ENCODE data around the gene PSD4.

The PSD4 gene

DNA sequence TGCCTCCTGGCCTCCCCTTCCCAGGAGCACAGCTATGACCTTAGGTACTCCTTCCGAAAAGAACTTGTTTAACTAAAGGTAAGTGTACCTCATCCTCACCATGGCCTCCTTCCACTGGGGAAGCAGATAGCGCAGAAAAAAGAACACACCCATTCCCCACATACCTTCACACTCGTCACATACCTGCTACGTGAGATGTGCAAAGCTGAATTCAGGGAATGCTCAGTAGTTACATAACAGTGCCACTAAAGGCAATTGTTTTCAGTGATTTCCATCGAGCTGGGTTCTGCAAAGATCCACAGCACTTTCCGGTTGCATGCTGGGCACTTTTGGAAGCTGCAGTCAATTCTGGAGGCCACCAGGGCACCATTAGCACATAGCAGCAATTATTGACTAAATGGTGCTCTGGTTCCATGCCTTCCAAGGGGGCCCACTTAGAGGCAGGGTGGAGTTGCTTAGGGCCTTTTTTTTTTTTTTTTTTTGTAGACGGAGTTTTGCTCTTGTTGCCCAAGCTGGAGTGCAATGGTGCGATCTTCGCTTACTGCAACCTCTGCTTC lies 63.9 kb downstream of the PSD4 start:
- in situ Hi-C loops (cut with MboI; ENCODE audit: low pct_unique_long_range_greater_than_20kb, low sequenced_read_pairs, unreplicated experiment) = no loop called here
- no peak for DNase-seq (ENCODE audit: low spot score)
- TF ChIP-seq, protein P1, sequence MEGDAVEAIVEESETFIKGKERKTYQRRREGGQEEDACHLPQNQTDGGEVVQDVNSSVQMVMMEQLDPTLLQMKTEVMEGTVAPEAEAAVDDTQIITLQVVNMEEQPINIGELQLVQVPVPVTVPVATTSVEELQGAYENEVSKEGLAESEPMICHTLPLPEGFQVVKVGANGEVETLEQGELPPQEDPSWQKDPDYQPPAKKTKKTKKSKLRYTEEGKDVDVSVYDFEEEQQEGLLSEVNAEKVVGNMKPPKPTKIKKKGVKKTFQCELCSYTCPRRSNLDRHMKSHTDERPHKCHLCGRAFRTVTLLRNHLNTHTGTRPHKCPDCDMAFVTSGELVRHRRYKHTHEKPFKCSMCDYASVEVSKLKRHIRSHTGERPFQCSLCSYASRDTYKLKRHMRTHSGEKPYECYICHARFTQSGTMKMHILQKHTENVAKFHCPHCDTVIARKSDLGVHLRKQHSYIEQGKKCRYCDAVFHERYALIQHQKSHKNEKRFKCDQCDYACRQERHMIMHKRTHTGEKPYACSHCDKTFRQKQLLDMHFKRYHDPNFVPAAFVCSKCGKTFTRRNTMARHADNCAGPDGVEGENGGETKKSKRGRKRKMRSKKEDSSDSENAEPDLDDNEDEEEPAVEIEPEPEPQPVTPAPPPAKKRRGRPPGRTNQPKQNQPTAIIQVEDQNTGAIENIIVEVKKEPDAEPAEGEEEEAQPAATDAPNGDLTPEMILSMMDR (IDR thresholded peaks at IDR 0.05; ENCODE audit: extremely low read depth, insufficient read depth, missing control alignments) = no peak

DNA sequence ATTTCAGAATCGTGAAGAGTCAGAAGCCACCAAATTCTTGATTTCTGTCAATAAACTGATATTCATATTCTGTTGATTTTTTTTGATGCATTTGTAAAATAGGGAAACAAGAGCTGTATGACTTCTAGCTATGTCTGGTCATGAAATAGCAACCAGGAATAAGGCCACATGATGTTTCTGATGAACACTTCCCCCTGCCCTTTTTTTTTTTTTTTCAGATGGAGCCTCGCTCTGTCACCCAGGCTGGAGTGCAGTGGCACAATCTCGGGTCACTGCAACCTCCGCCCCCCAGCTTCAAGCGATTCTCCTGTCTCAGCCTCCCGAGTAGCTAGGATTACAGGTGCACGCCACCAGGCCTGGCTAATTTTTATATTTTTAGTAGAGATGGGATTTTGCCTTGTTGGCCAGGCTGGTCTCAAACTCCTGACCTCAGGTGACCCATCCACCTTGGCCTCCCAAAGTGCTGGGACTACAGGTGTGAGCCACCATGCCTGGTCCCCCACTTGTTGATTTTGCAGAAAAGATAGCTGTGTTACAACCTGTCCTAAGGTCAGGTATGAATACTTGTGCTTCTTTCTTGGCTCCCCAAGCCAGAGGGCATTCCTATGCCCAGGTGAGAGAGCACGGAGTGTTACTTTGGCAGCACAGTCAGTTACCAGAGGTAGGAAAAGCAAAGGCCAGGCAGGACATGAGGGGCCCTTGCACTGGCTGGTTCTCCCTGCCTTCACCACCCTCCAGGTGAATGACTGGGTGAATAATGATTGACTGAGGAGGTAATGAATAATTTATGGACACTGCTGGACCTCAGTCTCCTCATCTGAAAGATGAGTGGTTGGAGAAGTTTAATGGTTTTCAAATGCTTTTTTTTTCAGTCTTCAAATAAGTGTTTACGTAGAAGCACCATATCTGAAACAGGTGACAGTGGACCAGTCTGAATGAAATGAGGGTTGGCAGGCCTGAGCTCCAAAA lies 65.4 kb downstream of the PSD4 start:
- TF ChIP-seq, protein P1 (IDR thresholded peaks at IDR 0.05; ENCODE audit: extremely low read depth, insufficient read depth, missing control alignments) = no peak
- in situ Hi-C loops (cut with MboI; ENCODE audit: low pct_unique_long_range_greater_than_20kb, low sequenced_read_pairs, unreplicated experiment) = no loop called here
- no peak for DNase-seq (ENCODE audit: low spot score)

DNA sequence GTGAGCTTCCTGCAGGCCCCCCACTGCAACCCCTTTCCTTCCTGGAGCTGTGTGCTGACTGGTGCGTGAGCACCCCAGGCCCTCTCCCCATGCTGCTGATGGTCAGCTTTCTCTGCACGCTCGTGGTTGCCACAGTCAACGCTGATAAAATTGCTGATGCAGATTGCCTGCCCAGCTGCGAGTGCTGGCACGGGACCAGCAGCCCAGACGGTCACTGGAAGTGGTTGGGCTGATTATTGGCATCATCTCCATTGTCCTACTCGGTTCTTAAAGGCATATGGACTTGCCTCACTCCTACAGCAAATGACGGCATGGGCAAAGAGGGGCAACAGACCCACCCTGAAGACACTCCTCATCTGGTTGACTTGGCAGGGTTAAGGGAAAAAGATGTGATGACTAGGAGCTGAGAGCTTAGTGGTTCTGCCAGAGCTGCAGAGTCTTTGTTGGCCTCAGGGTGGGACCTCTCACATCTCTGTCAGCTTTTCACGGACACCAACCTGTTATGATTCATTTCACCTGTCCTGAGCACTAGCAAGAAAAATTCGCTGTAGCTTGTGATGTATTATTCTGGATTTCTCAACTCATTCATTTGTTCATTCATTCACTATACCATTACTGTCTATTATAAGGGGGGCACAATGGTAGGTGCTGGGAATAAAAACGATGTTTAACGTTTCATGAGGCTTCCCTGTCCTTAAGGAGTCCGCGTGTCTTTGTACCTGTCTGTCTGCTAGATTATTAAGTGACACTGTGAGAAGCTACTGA lies 66.6 kb downstream of the PSD4 start:
- TF ChIP-seq, protein P1 (IDR thresholded peaks at IDR 0.05; ENCODE audit: extremely low read depth, insufficient read depth, missing control alignments) = no peak
- no peak for DNase-seq (ENCODE audit: low spot score)
- in situ Hi-C loops (cut with MboI; ENCODE audit: low pct_unique_long_range_greater_than_20kb, low sequenced_read_pairs, unreplicated experiment) = no loop called here

DNA sequence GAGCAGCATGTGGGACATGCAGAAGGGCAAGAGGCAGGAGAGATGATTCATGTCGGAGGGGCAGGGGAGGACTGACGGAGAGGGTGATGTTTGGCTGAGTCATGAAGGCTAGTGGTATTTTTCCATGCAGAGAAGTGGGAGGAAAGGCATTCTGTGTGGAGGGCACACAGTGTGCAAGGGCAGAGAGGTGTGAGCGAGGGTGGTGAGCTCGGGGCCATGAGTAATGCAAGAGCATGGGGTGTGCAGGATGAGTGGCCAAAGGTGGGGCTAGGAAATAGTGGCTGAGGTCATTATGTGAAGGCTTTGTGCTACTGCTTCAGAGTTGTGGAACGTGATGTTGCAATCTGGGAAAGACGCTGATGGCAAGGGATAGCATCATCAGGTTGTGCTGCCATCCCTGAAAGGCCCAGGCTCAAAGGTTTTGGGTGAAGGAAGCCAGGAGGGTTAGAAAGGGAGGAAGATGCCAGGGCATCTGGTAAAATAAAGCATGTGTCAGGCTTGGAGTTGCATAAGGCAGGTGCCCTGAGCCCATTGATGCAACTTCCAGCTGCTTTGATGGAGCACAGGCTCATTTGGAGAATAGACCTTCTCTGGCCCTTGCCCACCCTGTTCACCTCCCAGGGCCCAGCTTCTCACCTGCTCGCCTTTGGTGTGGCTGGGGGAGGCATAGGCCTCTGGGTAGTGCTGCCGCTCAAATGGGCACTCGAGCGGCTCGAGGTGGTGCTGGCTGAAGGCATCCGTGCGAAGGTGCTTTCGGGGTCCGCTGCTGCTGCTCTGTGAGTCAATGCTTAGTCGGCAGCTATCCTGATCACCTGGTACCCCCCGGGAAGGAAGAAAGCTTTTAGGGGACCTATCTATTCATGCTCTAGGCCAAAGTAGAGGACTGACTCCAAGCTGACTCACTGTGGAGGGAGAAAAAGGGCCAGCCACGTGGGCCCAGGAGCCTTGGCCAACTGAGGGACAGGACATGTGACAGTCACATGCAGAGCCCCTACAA lies 67.4 kb downstream of the PSD4 start:
- DNase-seq (ENCODE audit: low spot score) = no peak
- TF ChIP-seq, protein P1 (IDR thresholded peaks at IDR 0.05; ENCODE audit: extremely low read depth, insufficient read depth, missing control alignments) = no peak
- in situ Hi-C loops (cut with MboI; ENCODE audit: low pct_unique_long_range_greater_than_20kb, low sequenced_read_pairs, unreplicated experiment) = no loop called here

DNA sequence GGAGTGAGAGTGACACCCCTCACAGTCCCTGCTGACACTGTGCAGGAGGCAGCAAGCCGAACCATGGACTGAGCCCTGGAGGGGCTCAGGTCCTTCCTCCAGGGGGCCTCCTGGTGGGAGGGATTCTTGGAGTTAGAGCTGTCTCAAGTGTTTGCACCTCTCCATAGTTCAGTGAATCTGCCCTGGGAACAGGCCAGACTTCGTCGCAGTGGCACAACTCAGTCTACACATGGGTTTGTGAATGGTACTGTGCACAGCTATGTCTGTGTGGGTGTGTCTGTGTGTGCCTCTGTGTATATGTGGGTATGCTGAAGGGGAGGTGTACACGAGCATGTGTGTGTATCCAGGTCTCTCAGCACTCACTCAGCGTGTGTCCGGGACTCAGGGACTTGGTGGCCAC lies 68.6 kb downstream of the PSD4 start:
- DNase-seq (ENCODE audit: low spot score) = no peak
- in situ Hi-C loops (cut with MboI; ENCODE audit: low pct_unique_long_range_greater_than_20kb, low sequenced_read_pairs, unreplicated experiment) = no loop called here
- TF ChIP-seq, protein P1 (IDR thresholded peaks at IDR 0.05; ENCODE audit: extremely low read depth, insufficient read depth, missing control alignments) = no peak
